Left hindlimb (tissue), 1 donor: ENCODE data around the gene ADAMTS17.
"Not testable (repeated sequence)": the region's sequence is repeated elsewhere in the genome, so short reads cannot be mapped to it uniquely, and the experiment has no call there.

Source experiments
- DNase-seq: peaks from one replicate; pipeline ENCODE4 v3.0.0-alpha.2; 2018

Gene ADAMTS17

GRCh38 chr15:100341750-100342560, at the start of gene ADAMTS17:
Gene ADAMTS17 (minus strand): TSS chr15:100341975. CDS start chr15:100341899, 76 bp downstream.
- DNase-seq = peak; percentile 98

GRCh38 chr15:100385300-100386050, 43.7 kb upstream of the ADAMTS17 start:
- no peak for DNase-seq

- DNase-seq = no peak
Observed at GRCh38 chr15:100384108-100384410, 42.3 kb upstream of the ADAMTS17 start.

- no peak for DNase-seq
Observed at GRCh38 chr15:100383302-100384107, 41.7 kb upstream of the ADAMTS17 start.

GRCh38 chr15:100373942-100374341, 32.2 kb upstream of the ADAMTS17 start:
- DNase-seq = no peak

GRCh38 chr15:100373120-100373896, 31.5 kb upstream of the ADAMTS17 start:
- DNase-seq = no peak

- peak; percentile 42 for DNase-seq
Observed at GRCh38 chr15:100372739-100373119, 31.0 kb upstream of the ADAMTS17 start.

- no peak for DNase-seq
Observed at GRCh38 chr15:100355342-100355741, 13.6 kb upstream of the ADAMTS17 start.

GRCh38 chr15:100353449-100353848, 11.7 kb upstream of the ADAMTS17 start:
- no peak for DNase-seq

- no peak for DNase-seq
Observed at GRCh38 chr15:100350434-100351226, 8.9 kb upstream of the ADAMTS17 start.

GRCh38 chr15:100349696-100350433, 8.1 kb upstream of the ADAMTS17 start:
- DNase-seq = peak; percentile 96

GRCh38 chr15:100349321-100349695, 7.5 kb upstream of the ADAMTS17 start:
- no peak for DNase-seq

GRCh38 chr15:100348578-100348977, 6.8 kb upstream of the ADAMTS17 start:
- DNase-seq = no peak

GRCh38 chr15:100346866-100347512, 5.2 kb upstream of the ADAMTS17 start:
- DNase-seq = no peak

- DNase-seq = no peak
Observed at GRCh38 chr15:100345438-100345837, 3.7 kb upstream of the ADAMTS17 start.

GRCh38 chr15:100343251-100343650, 1.5 kb upstream of the ADAMTS17 start:
- DNase-seq = no peak

- DNase-seq = no peak
Observed at GRCh38 chr15:100341239-100341749, 481 bp downstream of the ADAMTS17 start.

- no peak for DNase-seq
Observed at GRCh38 chr15:100340721-100341238, 995 bp downstream of the ADAMTS17 start.

- DNase-seq = no peak
Observed at GRCh38 chr15:100339999-100340398, 1.8 kb downstream of the ADAMTS17 start.

- DNase-seq = not testable (repeated sequence)
Observed at GRCh38 chr15:100339451-100339850, 2.3 kb downstream of the ADAMTS17 start.
